GM18508 (cell line): ENCODE data around the gene ENAH.

Experiments
- ATAC-seq: cut with Tn5 transposase; IDR thresholded peaks from one replicate; pipeline ENCODE4 v1.9.1; 2021; ENCODE audit warnings: moderate number of reproducible peaks; ENCODE audit not compliant: insufficient read depth, unreplicated experiment

Gene ENAH

GRCh38 chr1:225573216-225573615 is 79.7 kb downstream of the ENAH start:
- no peak for ATAC-seq

GRCh38 chr1:225572422-225572821 is 80.5 kb downstream of the ENAH start:
- no peak for ATAC-seq

DNA sequence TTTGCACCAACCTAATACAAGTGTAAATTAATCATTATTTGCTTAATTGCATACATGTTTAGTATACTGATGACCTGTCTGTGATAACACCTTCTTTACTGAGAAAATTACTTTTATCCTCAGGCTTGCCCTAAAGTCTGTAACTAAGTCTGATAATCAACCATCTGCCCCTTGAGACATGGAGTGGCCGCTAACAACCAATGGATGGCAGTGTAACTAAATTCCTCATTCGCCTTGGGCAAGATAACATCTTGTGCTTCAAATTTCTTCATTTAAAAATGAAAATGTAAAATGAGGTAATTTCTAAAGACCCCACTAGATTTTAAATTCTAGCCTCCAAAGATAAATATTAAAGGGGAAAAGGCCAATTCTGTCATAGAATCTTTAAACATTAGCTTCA is 85.1 kb downstream of the ENAH start:
- ATAC-seq: no peak

- ATAC-seq: no peak
These were observed 87.1 kb downstream of the ENAH start for GRCh38 chr1:225565847-225566246.

DNA sequence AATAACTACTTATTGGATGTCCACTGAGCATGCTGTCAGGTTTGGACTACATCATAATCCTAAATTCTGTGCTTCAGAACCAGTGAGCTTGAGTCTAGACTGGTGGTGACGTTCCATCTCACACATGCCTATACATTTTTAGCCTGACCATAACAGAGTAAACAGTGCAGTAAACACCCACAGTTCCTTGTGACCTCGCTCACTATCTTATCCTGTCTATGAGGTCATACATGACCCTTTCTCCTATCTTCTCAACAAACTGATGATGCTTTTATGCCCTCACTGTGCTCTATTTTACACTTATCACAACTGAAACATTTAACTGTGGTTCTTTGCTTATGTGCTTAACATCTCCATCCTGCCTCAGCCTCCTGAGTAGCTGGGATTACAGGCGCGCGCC is 91.2 kb downstream of the ENAH start:
- ATAC-seq: no peak

GRCh38 chr1:225559902-225560301 is 93.0 kb downstream of the ENAH start:
- ATAC-seq: no peak

DNA sequence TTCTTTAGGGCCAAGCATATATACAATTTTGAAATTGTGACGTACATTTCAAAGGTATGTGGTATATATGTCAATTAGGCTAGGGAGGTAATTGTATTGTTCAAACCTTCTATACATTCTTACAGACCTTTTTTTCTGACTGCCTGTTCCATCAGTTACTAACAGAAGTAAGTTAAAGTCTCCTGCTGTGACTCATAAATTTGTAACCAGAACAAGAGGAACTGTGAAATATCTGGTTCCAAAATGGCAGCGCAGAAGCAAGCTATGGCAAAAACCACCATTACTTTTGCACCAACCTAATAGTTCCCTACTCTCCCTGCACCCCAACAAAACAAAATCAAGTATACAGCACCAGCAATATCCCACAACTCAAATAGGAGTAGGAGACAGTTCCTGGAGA is 93.6 kb downstream of the ENAH start:
- ATAC-seq: no peak

DNA sequence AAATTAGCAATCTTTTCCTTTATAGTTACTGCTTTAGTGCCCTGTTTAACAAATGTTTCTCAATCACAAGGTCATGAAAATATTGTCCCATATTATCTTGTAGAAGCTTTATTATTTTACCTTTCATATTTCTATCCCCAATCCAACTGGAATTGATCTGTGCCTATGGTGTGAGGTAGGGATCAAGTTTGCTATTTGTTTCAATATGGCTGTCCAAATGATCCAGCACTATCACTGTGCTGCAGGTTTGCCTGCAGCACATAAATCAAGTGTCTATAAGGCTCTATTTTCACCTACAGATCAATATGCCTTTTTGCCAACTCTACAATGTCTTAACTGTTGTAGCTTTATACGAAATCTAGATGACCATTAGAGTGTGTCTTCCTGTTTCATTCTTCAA is 96.2 kb downstream of the ENAH start:
- ATAC-seq: no peak

DNA sequence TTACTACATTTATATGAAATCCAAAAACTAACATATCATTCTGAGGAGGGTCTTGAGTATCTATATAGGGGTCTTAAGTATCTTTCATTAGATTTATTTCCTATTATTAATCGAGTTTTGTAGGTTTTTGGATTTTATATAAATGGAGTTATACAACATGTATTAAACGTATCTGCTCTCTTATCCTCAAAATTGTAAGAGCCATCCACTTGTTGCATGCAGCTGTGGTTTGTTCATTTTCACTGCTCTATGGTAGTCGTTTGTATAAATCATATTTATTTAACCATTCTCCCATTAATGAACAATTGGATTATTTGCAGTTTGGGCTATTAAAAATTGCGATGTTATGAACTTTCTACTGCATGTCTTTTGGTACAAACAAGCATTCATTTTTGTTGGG is 97.1 kb downstream of the ENAH start:
- no peak for ATAC-seq

DNA sequence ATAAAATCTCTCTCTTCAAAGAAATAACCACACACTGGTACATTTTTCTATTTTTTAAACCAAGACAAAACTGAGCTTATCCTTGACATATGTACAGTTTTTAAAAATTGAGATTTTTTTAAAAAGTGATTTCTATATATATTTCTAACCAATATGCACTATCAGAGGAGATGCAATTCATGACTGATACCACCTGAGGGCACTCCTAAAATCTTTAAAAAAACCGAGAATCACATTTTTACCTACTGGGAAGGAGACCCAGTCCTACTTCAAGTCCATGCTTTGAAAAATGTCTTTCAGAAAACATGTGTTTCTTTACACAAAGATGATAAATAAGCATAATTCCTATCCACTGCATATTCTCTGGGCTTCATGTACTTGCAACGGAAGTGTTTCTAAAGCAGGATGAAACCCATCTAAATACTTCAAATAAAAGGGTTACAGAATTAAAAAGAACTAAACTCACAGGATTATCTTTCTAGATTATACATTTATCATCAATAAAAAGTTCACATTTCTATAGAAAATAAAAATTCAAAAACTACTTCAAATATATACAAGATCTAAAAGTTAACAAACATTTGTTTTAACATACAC is 98.6 kb downstream of the ENAH start:
- no peak for ATAC-seq

- ATAC-seq: no peak
These were observed 103.1 kb downstream of the ENAH start for GRCh38 chr1:225549821-225550220.

GRCh38 chr1:225548140-225548857 is 104.6 kb downstream of the ENAH start:
- ATAC-seq: no peak

DNA sequence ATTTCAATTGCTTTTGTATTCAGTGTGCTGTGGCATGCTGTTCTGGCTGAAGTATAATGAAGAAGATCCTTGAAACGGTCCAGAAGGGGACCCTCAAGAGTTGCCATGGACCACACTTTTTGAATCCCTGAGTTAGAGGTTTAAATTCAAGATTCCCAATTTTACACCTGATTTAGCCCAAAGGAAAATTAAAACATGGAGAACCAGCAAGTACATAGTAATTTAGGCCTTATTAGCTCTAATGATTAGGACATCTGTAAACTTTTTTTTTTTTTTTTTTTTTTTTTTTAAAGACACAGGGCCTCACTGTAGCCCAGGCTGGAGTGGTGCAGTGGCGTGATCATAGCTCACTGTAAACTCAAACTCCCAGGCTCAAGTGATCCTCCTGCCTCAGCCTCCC is 107.3 kb downstream of the ENAH start:
- no peak for ATAC-seq

DNA sequence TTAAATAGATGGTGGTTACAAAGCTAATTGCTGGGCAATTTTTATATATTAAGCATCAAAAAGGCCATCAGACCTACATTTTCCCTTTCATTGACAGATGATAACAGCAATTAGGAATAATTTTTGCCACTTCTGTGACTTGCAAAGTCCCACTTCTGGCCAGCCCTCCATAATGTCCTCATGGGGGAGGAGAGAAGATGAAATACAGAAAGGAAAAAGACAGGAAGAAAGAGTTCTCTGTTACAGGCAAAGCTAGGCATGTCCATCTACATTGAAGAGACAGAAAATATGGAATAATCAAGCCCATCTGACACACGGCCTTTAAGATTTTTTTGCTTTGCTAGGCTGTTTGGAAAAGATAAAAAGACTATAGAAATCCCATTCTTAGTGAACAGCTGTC is 108.0 kb downstream of the ENAH start:
- ATAC-seq: no peak

GRCh38 chr1:225544263-225544662 is 108.7 kb downstream of the ENAH start:
- ATAC-seq: no peak

DNA sequence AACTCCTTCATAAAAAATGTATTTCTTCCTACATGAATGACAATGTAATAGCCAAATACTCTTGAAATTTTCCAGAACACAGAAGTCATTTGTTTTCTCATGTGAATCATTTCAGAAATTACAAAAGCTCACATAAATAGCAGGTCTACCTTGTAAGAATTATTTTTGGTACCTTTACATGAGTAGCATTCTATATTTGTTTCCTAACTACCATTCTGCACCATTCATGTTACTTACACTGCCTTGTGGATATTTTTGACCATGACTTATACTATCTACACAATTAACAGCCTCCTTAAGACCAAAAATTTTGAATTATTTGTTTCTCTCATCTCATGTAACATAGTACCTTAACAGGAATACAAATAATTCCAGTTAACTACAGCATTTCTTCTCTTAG is 109.6 kb downstream of the ENAH start:
- ATAC-seq: no peak

DNA sequence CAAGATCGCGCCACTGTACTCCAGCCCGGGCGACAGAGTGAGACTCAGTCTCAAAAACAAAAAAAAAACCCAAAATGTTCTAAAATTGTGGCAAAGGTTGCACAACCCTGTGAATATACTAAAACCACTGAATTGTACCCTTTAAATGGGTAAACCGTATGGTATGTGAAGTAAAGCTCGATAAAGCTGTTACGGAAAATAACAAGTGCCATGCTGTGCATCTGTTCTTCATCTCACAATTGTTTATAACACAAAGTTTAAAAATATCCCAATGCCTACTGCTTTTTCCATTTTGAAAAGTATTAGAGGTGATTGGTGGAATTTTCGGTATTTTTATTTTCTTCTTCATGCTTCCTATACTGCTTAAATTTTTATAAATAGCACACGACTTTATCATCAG is 111.5 kb downstream of the ENAH start:
- no peak for ATAC-seq

DNA sequence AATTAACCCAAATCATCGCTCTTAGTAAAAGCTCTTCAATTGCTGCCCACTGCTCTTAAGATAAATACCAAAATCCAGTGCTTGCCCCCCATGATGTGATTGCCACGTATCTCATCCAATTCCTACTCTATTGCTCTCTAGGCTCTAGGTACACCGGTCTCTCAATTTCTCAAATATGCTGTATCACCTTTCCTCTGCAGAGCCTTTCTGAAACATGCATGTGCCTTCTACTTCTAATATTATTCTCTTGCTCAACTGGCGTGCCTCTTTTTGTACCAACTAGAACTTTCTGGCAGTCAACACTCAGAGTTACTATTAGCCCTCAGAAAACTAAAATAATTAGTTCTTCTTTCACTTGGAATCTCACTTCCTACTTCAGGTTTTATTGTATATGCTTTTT is 113.3 kb downstream of the ENAH start:
- ATAC-seq: no peak

DNA sequence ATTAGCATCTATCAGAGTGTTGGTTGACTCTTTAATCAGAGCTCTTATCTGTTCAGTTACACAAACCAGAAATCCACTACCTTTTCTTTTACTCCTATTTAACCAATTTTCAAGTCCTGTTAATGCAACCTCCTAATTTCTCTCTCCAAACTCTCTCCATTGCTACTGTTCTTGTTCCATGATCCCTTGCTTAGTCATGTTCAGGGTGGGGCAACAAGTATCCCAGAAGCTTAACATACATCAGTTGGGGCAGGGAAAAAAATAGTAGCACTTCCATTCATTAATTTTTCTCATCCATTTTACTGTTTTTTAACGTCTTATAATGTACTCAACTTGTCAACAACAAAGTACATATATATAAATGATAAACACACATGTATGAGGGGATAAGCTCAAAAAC is 113.9 kb downstream of the ENAH start:
- no peak for ATAC-seq

- ATAC-seq: no peak
These were observed 115.2 kb downstream of the ENAH start for GRCh38 chr1:225537554-225538251.

DNA sequence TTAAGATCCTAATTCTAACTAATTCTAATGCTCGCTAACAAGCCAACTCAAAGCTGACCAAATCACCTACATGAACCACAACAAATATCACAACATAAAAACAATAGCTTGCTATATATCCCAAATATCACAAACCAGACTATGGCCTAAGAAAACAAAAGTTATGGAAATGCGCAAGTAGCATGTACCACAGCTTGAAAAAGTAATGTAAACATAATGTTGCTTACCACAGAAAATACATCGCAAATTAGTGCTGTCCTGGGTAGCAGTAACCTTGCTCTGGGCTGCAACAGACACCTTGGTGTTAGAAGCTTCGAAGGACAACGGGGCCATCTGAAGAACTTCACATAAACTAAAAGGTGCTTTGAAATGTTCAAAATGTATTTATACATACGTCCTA is 117.6 kb downstream of the ENAH start:
- no peak for ATAC-seq

DNA sequence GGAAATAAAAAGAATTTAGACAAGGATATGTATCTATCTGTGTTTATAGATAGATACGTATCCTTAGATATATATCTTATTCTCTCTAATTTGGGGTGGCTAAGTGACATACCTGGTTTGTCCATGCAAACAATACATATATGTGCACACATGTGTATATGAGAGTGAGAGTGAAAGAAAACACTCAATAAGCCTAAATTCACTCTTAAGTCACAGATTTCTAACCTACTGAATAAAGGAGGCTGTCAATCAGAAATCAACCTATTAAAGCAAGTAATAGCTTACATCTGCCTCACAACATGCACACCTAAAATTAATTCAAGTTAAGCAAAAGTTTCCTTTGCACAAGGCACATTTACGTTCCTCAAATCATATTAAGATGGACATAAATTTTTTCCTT is 118.2 kb downstream of the ENAH start:
- ATAC-seq: no peak
